OCI-LY3 (cell line): ENCODE data around the gene KRT16.

Source experiments
- CTCF ChIP-seq: fragments of 200-600, 300-600 bp; sonication (generic); IDR thresholded peaks from 2 replicates; pipeline ENCODE4 v1.5.1; 2014; ENCODE audit warnings: antibody characterized with exemption, low read length, low read depth
- EZH2phosphoT487 ChIP-seq: fragments of 200-600 bp; shearing (Covaris generic); IDR thresholded peaks from 2 replicates; pipeline ENCODE4 v1.6.1; 2018; ENCODE audit warnings: antibody characterized with exemption, mixed run types, low read depth

GRCh38 chr17:41652461-41652970, 39.9 kb upstream of the KRT16 start:
- no peak for TF ChIP-seq CTCF
- no peak for TF ChIP-seq EZH2phosphoT487
